Effector memory CD4-positive, alpha-beta T cell (primary cell): ENCODE data around the gene NFIX.

Source experiments
- DNase-seq, 3 donors: peaks; one replicate each; pipeline ENCODE4 v3.0.0-alpha.2; 2020
- H3K27ac ChIP-seq: 2 replicates; pipeline ENCODE4 v1.7.0; 2013; ENCODE audit warnings: mild to moderate bottlenecking, low read length, moderate library complexity; ENCODE audit not compliant: insufficient read depth, poor library complexity, severe bottlenecking
- H3K27me3 ChIP-seq: replicated peaks from 2 replicates; pipeline ENCODE4 v1.7.0; 2013; ENCODE audit warnings: mild to moderate bottlenecking, low read length; ENCODE audit not compliant: insufficient read depth, control insufficient read depth, poor library complexity, severe bottlenecking
- H3K36me3 ChIP-seq: 2 replicates; pipeline ENCODE4 v1.7.0; 2013; ENCODE audit warnings: mild to moderate bottlenecking, low read length, moderate library complexity; ENCODE audit not compliant: control insufficient read depth, insufficient read depth
- H3K4me1 ChIP-seq: 2 replicates; pipeline ENCODE4 v1.7.0; 2013; ENCODE audit warnings: low read length, mild to moderate bottlenecking; ENCODE audit not compliant: control insufficient read depth, insufficient read depth, poor library complexity, severe bottlenecking
- H3K4me3 ChIP-seq: 2 replicates; pipeline ENCODE4 v1.7.0; 2013; ENCODE audit warnings: low read length, low read depth, mild to moderate bottlenecking; ENCODE audit not compliant: insufficient read depth, poor library complexity, severe bottlenecking
- H3K9me3 ChIP-seq: 2 replicates; pipeline ENCODE4 v1.7.0; 2013; ENCODE audit warnings: mild to moderate bottlenecking, low read length, moderate library complexity; ENCODE audit not compliant: control insufficient read depth

Gene NFIX

DNA sequence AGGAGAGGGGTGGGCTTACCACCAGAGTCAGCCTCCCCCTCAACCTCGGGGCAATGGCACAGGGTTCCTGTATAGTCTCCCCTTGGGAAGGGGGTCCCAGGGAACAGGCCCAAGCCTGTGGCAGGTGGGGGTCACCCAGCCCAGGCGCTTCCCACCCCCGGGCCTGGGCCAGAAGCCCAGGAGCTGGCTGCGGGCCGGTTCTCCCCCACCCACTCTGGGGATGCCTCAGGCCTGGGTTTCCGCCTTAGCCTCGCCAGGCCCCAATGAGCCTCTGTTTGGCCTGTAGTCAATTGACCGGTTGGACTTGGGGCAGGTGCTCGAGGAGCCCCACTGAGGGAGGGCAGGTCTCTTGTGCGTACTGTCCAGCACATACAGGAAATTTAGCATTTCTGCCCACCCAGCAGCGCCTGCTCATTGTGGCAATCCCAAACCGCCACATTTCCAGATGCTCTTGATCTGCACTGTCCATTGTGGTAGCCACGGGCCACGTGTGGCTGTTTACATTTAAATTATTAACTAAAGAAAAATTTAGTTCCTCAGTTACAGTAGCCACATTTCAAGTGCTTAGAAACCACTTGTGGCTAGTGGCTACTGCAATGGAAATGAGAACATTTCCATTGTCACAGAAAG is 97.4 kb downstream of the NFIX start:
- Histone ChIP-seq H3K36me3 (no peaks in the 10 kb centered on the region), H3K27ac (no peak overlapping the region), H3K4me3 (no peak overlapping the region), H3K4me1 (peaks cover 30% of the 10 kb centered on the region), H3K9me3 (no peaks in the 10 kb centered on the region), H3K27me3 (peaks cover 23% of the 10 kb centered on the region)
- DNase-seq = no peak

DNA sequence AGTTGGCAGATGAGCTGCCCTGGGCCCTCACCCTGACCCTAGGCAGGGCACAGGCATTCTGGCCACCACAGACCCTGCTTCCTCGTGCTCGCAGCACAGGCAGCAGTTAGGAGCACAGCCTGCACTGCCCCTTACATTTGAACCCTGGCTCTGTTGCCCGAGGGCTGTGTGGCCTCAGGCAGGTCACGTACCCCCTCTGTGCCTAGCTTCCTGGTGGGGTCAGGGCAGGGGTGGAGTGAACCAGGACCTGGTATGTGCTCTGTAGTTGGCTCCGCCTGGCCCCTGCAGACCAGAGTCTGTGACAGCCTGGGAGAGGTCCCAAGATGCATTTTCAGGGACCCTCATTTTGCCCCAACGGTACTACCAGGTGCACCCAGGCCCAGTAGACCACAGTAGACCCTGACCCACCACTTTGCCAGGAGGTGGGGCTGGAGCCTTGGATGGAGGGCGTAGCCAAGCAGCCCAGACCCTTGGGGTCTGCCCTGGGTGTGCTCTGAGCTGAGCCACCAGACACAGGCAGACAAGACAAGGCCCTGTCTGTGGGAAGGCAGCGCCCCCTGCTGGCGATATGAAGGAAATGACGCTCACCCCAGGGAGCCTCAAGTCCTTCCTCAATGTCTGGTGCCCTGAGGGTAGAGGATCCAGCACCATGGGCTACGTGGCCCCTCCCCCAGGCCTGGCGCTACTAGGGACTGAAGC is 98.3 kb downstream of the NFIX start:
- no peak overlapping the region for H3K27ac ChIP-seq
- DNase-seq = peak; percentile 58 to 71 (median 63)
- H3K4me3 ChIP-seq = no peak overlapping the region
- H3K36me3 ChIP-seq = no peaks in the 10 kb centered on the region
- H3K4me1 ChIP-seq = peaks cover 37% of the 10 kb centered on the region
- H3K27me3 ChIP-seq = peaks cover 26% of the 10 kb centered on the region
- H3K9me3 ChIP-seq = no peaks in the 10 kb centered on the region

DNA sequence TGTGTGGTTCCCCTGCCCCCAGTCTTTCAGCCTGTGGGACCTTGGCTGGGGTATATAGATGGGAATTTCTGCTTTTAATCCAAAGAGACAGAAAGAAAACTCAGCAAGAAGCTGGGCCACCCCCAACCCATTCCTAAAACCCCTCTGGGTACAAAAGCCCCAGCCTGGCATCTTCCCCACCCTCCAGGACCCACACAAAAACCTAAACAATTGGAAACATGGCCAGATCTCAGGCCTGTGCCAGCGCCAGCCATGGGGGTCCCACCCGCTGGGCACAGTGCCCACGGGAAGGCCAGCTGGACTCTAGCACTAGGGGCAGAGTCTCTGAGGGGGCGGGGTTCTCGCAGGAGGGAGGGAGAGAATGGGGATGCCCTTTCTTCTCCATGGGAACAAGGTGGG is 98.8 kb downstream of the NFIX start:
- Histone ChIP-seq H3K4me3 (no peak overlapping the region), H3K9me3 (no peaks in the 10 kb centered on the region), H3K4me1 (peaks cover 42% of the 10 kb centered on the region), H3K27ac (no peak overlapping the region), H3K27me3 (peaks cover 26% of the 10 kb centered on the region), H3K36me3 (no peaks in the 10 kb centered on the region)
- no peak for DNase-seq

DNA sequence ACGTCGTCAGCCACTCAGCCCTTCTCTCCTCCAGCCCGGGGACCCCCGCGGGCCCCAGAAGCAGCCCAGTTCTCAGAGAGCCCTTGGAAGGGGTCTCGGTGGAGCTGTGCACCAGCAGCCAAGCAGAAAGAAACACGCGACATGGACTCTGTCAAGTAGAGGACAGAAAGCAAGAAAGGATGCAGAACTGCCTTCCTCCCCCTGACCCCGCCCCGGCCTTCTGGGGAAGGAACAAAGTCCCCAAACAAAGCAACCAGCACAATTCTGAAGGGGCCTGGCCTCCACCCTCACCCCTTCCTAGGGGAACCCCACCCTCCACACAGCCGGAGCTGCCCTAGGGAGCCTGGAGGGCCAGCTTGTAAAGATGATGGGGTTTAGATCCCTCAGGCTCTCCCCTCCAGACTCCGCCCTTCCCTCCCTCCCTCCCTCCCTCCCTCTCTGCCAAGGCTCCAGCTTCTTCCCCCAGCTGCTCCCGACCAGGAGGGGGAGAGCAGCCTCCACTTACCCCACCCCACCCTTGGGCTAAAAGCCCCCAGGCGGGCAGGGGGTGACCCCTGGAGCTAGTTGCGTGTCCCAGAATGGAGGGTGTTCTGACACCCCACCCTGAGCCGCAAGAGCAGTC is 99.6 kb downstream of the NFIX start:
- peaks cover 48% of the 10 kb centered on the region for H3K4me1 ChIP-seq
- no peak for DNase-seq

DNA sequence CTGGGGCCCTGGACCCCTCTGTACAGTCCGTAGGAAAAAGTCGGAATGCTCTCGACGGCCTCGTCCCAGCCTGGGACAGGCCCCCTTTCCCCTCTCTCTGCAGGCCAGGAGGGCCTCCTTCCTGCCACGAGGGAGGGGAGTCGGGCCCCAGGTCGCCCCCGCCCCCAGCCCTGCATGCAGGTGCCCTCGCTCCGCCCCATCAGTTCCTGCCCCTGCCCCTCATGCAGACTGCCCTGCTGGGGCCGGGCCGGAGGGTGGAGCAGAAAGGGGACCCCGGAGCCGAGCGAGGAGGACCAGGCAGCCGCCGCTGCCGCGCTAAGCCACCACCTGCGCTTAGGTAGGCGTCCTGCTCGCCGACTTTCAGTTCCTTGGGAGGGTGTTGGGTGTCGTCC is 100.1 kb downstream of the NFIX start:
- Histone ChIP-seq H3K4me1 (peaks cover 48% of the 10 kb centered on the region), H3K9me3 (no peaks in the 10 kb centered on the region), H3K36me3 (no peaks in the 10 kb centered on the region), H3K4me3 (peak overlapping the region; percentile 27), H3K27ac (peak overlapping the region; percentile 50), H3K27me3 (peaks cover 26% of the 10 kb centered on the region)
- DNase-seq = no peak

More for the DNA sequence above, 99.6 kb downstream of the NFIX start:
- no peak overlapping the region for H3K27ac ChIP-seq
- peaks cover 26% of the 10 kb centered on the region for H3K27me3 ChIP-seq
- H3K9me3 ChIP-seq = no peaks in the 10 kb centered on the region
- H3K4me3 ChIP-seq = peak overlapping the region; percentile 27
- H3K36me3 ChIP-seq = no peaks in the 10 kb centered on the region

DNA sequence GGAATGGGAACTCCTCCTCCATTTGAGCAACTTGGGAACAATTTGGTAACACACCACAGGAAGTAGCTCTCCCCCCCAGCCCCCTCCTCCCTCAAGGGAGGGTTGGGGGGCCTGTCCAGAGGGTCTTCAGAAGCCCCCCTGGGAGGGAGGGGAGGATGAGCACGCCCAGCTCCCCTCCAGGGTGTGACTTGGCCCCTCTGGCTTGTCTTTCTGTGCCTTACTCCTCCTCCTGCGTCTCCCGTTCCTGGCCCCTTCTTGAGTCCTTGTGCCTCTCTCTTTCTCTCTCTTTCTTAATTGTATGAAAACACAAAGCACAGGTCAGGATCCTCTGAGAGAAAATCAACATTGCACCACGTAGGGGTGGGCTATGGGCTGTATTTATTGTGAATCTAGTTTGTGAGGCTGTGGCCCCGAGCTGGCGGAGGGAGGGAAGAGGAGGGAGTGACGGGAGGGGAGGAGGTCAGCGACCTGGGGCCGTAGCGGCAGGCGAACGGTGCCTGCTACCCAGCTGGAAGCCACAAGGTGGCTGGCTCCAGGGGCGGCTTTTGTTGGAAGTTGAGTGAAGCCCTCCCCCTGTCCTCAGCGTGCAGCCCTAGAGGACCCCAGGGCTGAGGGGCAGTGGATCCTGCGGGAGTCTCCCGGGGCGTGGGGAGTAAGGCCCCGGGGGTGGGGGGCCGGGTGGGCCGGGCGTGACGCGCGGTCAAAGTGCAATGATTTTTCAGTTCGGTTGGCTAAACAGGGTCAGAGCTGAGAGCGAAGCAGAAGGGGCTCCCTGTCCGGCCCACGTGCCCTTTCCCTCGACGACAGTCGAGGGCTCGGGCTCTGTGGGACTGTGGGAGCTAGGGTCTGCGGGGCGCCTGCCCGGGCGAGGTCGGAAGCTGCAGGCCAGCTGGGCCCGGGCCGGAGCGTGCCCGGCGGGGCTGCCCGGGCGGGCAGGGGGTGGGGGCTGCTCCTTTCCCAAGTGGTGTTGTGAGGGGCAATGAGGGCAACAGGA is 101.0 kb downstream of the NFIX start:
- Histone ChIP-seq H3K9me3 (no peaks in the 10 kb centered on the region), H3K4me1 (peaks cover 57% of the 10 kb centered on the region), H3K27ac (peak overlapping the region; percentile 50), H3K4me3 (peak overlapping the region; percentile 27), H3K36me3 (no peaks in the 10 kb centered on the region), H3K27me3 (peaks cover 26% of the 10 kb centered on the region)
- no peak for DNase-seq

DNA sequence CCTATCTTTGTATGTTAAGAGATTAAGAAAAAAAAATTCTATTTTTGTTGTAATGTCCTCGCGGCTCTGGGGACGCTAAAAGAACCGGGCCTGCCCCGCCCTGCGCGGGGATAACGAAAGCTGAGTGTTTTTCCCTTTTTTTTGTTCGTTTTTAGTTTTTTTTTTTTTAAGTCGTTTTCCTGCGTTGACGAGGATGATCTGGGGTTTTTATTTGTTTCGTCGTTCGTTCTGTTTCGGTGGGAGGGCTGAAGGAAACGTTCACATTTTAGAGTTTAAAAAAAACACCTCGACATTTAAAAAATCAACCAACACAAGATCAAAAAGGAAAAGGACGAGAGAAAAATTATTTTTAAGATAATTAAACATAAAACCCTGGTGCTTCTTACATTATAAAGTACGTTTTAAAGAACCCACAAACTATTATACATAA is 101.8 kb downstream of the NFIX start:
- peaks cover 26% of the 10 kb centered on the region for H3K27me3 ChIP-seq
- H3K4me1 ChIP-seq = peaks cover 65% of the 10 kb centered on the region
- no peaks in the 10 kb centered on the region for H3K36me3 ChIP-seq
- no peak for DNase-seq
- peak overlapping the region; percentile 35 for H3K4me3 ChIP-seq
- no peaks in the 10 kb centered on the region for H3K9me3 ChIP-seq
- peak overlapping the region; percentile 60 for H3K27ac ChIP-seq

DNA sequence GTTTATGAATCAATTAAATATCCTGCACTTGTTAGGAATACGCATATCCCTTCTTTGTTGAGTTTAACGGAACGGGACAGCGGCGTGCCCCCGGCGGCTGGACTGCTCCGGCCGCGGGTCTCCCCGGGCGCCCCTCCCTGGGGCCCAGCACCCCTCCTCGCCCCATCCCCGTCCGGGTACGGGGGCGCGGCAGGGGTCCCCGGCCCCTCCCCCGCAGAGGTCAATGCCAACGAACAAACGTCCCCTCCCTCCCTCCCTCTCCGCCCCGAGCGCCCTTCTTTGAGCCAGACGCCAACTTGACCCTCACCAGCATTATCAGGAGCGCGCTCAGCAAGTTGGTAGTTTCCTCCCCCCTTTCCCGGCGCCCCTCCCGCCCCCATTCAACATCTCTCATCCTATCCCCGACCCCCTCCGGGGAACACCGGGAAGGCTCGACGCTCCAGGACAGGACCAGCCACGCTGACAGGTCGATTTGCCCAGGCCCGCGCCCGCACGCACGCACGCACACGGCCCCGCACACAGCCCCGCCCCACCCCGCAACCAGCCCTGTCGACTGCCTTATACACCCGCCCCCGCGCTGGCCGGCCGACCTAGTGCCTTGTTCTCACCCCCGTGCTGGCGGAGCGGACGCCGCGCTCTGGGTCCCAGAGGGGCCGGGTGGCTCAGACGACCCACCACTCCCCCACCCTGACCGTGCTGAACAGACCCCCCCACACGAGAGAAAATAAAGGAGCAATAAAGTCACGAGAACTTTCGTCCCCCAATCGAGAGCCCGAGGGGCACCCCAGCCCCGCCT is 102.4 kb downstream of the NFIX start:
- Histone ChIP-seq H3K9me3 (no peaks in the 10 kb centered on the region), H3K4me1 (peaks cover 71% of the 10 kb centered on the region), H3K4me3 (peak overlapping the region; percentile 35), H3K27me3 (peaks cover 26% of the 10 kb centered on the region), H3K27ac (peak overlapping the region; percentile 60), H3K36me3 (no peaks in the 10 kb centered on the region)
- DNase-seq = no peak
